Measurements from ENCODE around the gene NCBP3. TPM values are rescaled to one million over a fixed set of nuclear protein-coding genes. Genes with fewer than 3 reads are reported as not detected.

The NCBP3 gene
- total and polyA plus RNA-seq, 9 of the 15 experiments (the other 6 are each of a cell fraction or from before 2014, with no cell fraction given), result 3.1 to 25.5 (median 20.5) TPM

DNA sequence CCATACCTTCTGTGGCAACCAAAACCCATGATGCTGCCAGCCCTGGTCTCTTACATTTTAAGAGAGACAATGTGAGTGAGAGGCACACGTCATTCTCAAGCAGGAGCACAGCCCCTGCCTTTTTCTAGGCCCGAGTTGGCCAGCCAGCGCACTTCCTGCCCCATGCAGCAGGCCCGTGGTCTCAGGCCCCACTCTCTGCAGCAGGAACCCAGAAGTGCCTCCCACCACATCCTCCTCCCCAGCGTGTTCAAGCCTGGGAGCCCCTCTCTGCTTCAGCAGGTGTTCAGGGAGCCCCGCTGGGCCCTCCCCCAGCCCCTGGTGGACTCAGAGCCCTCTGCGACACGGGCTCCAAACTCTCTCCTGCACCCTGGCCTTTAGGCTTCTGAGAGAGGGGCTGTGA lies 75.6 kb downstream of the NCBP3 start (continued):
- TF ChIP-seq HMGXB4 (CRISPR knock-in tag; IDR thresholded peaks at IDR 0.05) (no peak), BCOR (IDR thresholded peaks at IDR 0.05) (no peak), HNRNPK (IDR thresholded peaks at IDR 0.05; ENCODE audit: low read depth, low read length, poor library complexity, severe bottlenecking) (no peak), PHB2 (IDR thresholded peaks at IDR 0.05; ENCODE audit: low read depth) (no peak), CBX1 (IDR thresholded peaks at IDR 0.05; ENCODE audit: low read depth) (no peak), TFAM (CRISPR knock-in tag; conservative IDR thresholded peaks at IDR 0.05) (no peak), SNIP1 (IDR thresholded peaks at IDR 0.05; ENCODE audit: low read depth) (no peak), SMAD2 (IDR thresholded peaks at IDR 0.05; ENCODE audit: low read depth, low read length) (no peak), HSF4 (CRISPR knock-in tag; IDR thresholded peaks at IDR 0.05; ENCODE audit: borderline replicate concordance) (no peak), ATF3 (IDR thresholded peaks at IDR 0.05) (no peak), ATF3 (CRISPR knock-in tag; conservative IDR thresholded peaks at IDR 0.05) (no peak), ZNF449 (CRISPR knock-in tag; IDR thresholded peaks at IDR 0.05) (no peak), XRCC4 (IDR thresholded peaks at IDR 0.05; ENCODE audit: extremely low read depth, insufficient read depth, insufficient read length) (no peak), GABPA (tag; conservative IDR thresholded peaks at IDR 0.05; ENCODE audit: low read depth) (no peak), THRB (CRISPR knock-in tag; conservative IDR thresholded peaks at IDR 0.05) (no peak)
